Caco-2 (cell line): Measurements from ENCODE around the gene CSNK1A1. TPM values are rescaled to one million over a fixed set of nuclear protein-coding genes. Genes with fewer than 3 reads are reported as not detected.

Experiments
- BruUV-seq: library from RNA; stranded (reverse); fragments of 400-500 nt; replicated peaks from 2 replicates; lab custom pipeline; 2021; lab: Mats Ljungman, UMichigan
- CTCF ChIA-PET: fragments of 300-600 bp; sonication (Branson Sonifier 250); formaldehyde crosslinking; loops from one replicate; lab custom pipeline; 2022; ENCODE audit warnings: antibody characterized with exemption; lab: Charles Lee
- POLR2A ChIA-PET: fragments of 300-600 bp; sonication (Branson Sonifier 250); formaldehyde crosslinking; loops from one replicate; lab custom pipeline; 2022; ENCODE audit warnings: antibody characterized with exemption; lab: Charles Lee
- DNase-seq, 2 experiments: peaks; one replicate each; pipeline versions ENCODE4 v3.0.0 to v3.0.0-alpha.2; 2020 to 2022
- H3K27me3 ChIP-seq: replicated peaks from 2 replicates; pipeline ENCODE4 v1.6.0; 2011; ENCODE audit warnings: low read length; ENCODE audit not compliant: control insufficient read depth, insufficient read depth
- H3K36me3 ChIP-seq: 2 replicates; pipeline ENCODE4 v1.5.1; 2011; ENCODE audit warnings: low read length; ENCODE audit not compliant: control insufficient read depth, insufficient read depth
- H3K4me1 ChIP-seq: fragments of 250-450 bp; sonication (Bioruptor Pico); 2 replicates; pipeline ENCODE4 v1.5.1; 2020; ENCODE audit warnings: mild to moderate bottlenecking
- H3K4me3 ChIP-seq: 2 replicates; pipeline ENCODE4 v1.5.1; 2011; ENCODE audit warnings: low read depth, mild to moderate bottlenecking, control low read depth, low read length
- H3K9me3 ChIP-seq: fragments of 250-450 bp; sonication (Bioruptor Pico); 2 replicates; pipeline ENCODE4 v1.5.1; 2020; ENCODE audit warnings: mild to moderate bottlenecking, moderate library complexity
- H3K27ac Mint-ChIP-seq: one replicate; pipeline ENCODE4 v1.8.0; 2022; ENCODE audit warnings: mixed read lengths; ENCODE audit not compliant: unreplicated experiment
- H3K27me3 Mint-ChIP-seq: one replicate; pipeline ENCODE4 v1.8.0; 2022; ENCODE audit warnings: mixed read lengths; ENCODE audit not compliant: insufficient read depth, unreplicated experiment
- H3K36me3 Mint-ChIP-seq: one replicate; pipeline ENCODE4 v1.8.0; 2022; ENCODE audit warnings: mild to moderate bottlenecking, mixed read lengths; ENCODE audit not compliant: insufficient read depth, unreplicated experiment
- H3K4me1 Mint-ChIP-seq: one replicate; pipeline ENCODE4 v1.8.0; 2022; ENCODE audit warnings: low read depth, mixed read lengths; ENCODE audit not compliant: unreplicated experiment
- H3K4me3 Mint-ChIP-seq: one replicate; pipeline ENCODE4 v1.8.0; 2022; ENCODE audit warnings: mild to moderate bottlenecking, moderate library complexity, mixed read lengths; ENCODE audit not compliant: unreplicated experiment
- H3K9me3 Mint-ChIP-seq: one replicate; pipeline ENCODE4 v1.8.0; 2022; ENCODE audit warnings: mixed read lengths; ENCODE audit not compliant: unreplicated experiment
- intact Hi-C: fragments of 100-400 bp; cut with micrococcal nuclease; formaldehyde crosslinking; loops from one replicate; pipeline ENCODE4 v1.10.0; 2022; ENCODE audit not compliant: unreplicated experiment
- total RNA-seq: library from RNA; stranded (reverse); gene quantifications from 2 replicates; pipeline ENCODE4 v1.2.3, GENCODE V29; 2022
- TF ChIP-seq, protein P1 (sequence below), 2 experiments: fragments of 200-600 bp in 1 of 2; IDR thresholded peaks; 1 replicate in 1 of 2; 2 replicates in 1 of 2; pipeline versions ENCODE4 v1.5.1 to v1.8.0; 2011 to 2022; ENCODE audit warnings: antibody characterized with exemption in 1 of 2, control low read depth in 1 of 2, inconsistent platforms in 1 of 2, low read depth in 1 of 2, low read length in 1 of 2, mild to moderate bottlenecking in 1 of 2, moderate library complexity in 1 of 2; ENCODE audit not compliant: insufficient read depth in 1 of 2, severe bottlenecking in 1 of 2, unreplicated experiment in 1 of 2

The CSNK1A1 gene
- total RNA-seq, 1 experiment from 2014 or later: 264 TPM

DNA sequence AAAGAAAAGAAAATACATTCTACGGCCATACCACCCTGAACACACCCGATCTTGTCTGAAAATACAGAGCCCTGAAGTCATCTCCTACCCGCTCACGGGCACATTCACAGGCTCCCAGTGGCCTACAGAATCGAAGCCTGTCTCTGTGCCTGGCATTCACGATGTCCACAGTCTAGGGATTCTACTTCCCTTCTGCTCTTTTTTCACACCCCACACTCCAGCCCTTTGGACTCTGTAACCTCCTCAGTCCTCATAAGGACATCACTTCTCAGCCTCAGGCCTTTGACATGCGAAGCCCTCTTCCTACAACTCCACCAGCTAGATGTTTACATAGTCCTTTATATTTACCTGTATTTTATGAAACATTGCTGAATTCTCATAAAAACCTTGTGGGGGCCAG is 77.8 kb downstream of the CSNK1A1 start:
- POLR2A ChIA-PET: no interaction called here
- no TSS peak for BruUV-seq
- H3K27ac Mint-ChIP-seq: peak overlapping the region; percentile 29

DNA sequence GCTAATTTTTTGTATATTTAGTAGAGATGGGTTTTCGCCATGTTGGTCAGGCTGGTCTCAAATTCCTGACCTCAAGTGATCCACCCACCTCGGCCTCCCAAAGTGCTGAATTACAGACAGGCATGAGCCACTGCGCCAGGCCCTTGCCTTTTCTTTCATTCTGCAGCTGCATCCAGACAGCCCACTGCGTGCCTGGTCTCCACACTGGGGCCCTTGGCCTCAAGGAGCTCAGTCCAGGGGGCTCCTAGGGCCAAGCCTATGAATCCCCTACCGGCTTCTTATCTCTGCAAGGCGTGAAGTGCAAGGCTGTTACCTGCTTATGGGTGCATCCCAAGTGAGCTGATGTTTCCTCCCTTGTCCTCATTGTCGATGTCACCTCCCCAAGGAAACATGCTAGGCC is 78.8 kb downstream of the CSNK1A1 start:
- H3K36me3 Mint-ChIP-seq: no peaks in the 10 kb centered on the region
- intact Hi-C loops: no loop called here
- peaks cover 20% of the 10 kb centered on the region for H3K4me1 ChIP-seq
- no peaks in the 10 kb centered on the region for H3K9me3 Mint-ChIP-seq
- H3K36me3 ChIP-seq: no peaks in the 10 kb centered on the region
- no peaks in the 10 kb centered on the region for H3K27me3 Mint-ChIP-seq
- H3K27me3 ChIP-seq: no peaks in the 10 kb centered on the region
- H3K9me3 ChIP-seq: no peaks in the 10 kb centered on the region
- ChIA-PET CTCF (no interaction called here), POLR2A (no interaction called here)
- no peak overlapping the region for H3K4me3 Mint-ChIP-seq
- no TSS peak for BruUV-seq
- no peak overlapping the region for H3K27ac Mint-ChIP-seq
- peaks cover 19% of the 10 kb centered on the region for H3K4me1 Mint-ChIP-seq
- H3K4me3 ChIP-seq: no peak overlapping the region
- DNase-seq: no peak
- TF ChIP-seq, protein P1, sequence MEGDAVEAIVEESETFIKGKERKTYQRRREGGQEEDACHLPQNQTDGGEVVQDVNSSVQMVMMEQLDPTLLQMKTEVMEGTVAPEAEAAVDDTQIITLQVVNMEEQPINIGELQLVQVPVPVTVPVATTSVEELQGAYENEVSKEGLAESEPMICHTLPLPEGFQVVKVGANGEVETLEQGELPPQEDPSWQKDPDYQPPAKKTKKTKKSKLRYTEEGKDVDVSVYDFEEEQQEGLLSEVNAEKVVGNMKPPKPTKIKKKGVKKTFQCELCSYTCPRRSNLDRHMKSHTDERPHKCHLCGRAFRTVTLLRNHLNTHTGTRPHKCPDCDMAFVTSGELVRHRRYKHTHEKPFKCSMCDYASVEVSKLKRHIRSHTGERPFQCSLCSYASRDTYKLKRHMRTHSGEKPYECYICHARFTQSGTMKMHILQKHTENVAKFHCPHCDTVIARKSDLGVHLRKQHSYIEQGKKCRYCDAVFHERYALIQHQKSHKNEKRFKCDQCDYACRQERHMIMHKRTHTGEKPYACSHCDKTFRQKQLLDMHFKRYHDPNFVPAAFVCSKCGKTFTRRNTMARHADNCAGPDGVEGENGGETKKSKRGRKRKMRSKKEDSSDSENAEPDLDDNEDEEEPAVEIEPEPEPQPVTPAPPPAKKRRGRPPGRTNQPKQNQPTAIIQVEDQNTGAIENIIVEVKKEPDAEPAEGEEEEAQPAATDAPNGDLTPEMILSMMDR (IDR thresholded peaks at IDR 0.05; ENCODE audit: insufficient read depth in 1 of 2, low read depth in 1 of 2, low read length in 1 of 2, severe bottlenecking in 1 of 2, unreplicated experiment in 1 of 2): no peak

More for the DNA sequence above, 77.8 kb downstream of the CSNK1A1 start:
- intact Hi-C loops: no loop called here
- no peak for DNase-seq
- no peaks in the 10 kb centered on the region for H3K27me3 ChIP-seq
- no peak overlapping the region for H3K4me3 ChIP-seq
- H3K4me1 ChIP-seq: peaks cover 20% of the 10 kb centered on the region
- H3K4me1 Mint-ChIP-seq: peaks cover 19% of the 10 kb centered on the region
- H3K36me3 Mint-ChIP-seq: no peaks in the 10 kb centered on the region
- no peaks in the 10 kb centered on the region for H3K27me3 Mint-ChIP-seq
- H3K36me3 ChIP-seq: no peaks in the 10 kb centered on the region
- H3K9me3 Mint-ChIP-seq: no peaks in the 10 kb centered on the region
- H3K9me3 ChIP-seq: no peaks in the 10 kb centered on the region
- CTCF ChIA-PET: interaction anchor here (0.7 to 1.5 kb wide), 3 partner anchors 21 to 89 kb away, joined by 3 to 4 read pairs (median 3); no protein-coding TSS in a partner anchor
- no peak overlapping the region for H3K4me3 Mint-ChIP-seq
- TF ChIP-seq, protein P1 (IDR thresholded peaks at IDR 0.05; ENCODE audit: insufficient read depth in 1 of 2, low read depth in 1 of 2, low read length in 1 of 2, severe bottlenecking in 1 of 2, unreplicated experiment in 1 of 2): no peak

DNA sequence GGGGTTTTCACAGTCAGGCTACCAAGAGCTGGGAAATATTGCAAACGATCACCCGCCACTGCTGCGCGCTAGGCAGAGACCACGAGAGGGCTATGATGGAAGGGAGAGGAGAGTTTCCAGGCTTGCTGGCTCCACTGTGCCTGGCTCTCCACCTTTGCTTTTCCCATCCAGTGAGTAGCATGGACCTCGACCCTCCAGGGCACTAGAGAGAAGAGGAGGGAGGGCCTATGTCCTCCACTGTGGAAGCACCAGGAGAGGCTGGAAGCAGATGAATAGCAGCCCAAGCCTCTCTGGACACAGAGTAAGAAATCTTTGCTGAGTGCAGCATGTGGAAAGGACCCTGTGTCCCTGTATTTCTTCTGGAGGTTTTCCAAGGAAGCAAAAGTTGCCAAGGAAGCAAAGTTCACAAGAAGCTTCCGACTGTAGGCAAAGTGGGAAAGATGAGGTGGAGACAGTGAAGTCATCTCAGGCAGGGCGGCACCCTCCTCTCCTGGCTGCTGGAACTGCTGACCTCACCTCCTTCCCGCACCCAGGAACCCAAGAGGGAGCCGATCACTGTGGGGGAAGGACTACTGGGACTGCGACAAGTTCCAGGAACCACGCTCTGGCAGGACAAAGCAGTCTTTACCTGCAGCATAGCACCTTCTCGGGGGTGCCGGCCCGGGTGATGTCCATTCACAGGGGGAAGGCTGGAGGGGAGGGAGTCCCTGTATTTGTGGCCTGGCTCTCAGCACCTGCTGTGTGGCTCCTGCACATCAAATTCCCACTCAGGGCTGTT is 79.6 kb downstream of the CSNK1A1 start:
- Histone ChIP-seq H3K27me3 (no peaks in the 10 kb centered on the region), H3K36me3 (no peaks in the 10 kb centered on the region), H3K4me3 (no peak overlapping the region), H3K9me3 (no peaks in the 10 kb centered on the region), H3K4me1 (peaks cover 20% of the 10 kb centered on the region)
- Mint-ChIP-seq H3K9me3 (no peaks in the 10 kb centered on the region), H3K4me1 (peaks cover 19% of the 10 kb centered on the region), H3K27me3 (no peaks in the 10 kb centered on the region), H3K27ac (peak overlapping the region; percentile 3), H3K36me3 (no peaks in the 10 kb centered on the region), H3K4me3 (no peak overlapping the region)
- ChIA-PET CTCF (no interaction called here), POLR2A (no interaction called here)
- DNase-seq: no peak
- intact Hi-C loops: no loop called here
- TF ChIP-seq, protein P1 (IDR thresholded peaks at IDR 0.05; ENCODE audit: insufficient read depth in 1 of 2, low read depth in 1 of 2, low read length in 1 of 2, severe bottlenecking in 1 of 2, unreplicated experiment in 1 of 2): no peak
- no TSS peak for BruUV-seq
